Stimulated activated naive CD8-positive, alpha-beta T cell treated with anti-CD3 and anti-CD28 coated beads, Interleukin-15, Interleukin-2, amounts not matched to agents 100 U/mL and 50 U/mL, for 24 hours (primary cell): ENCODE data around the gene KCNH6.

Experiments used
- ATAC-seq: fragments of 150-1000 bp; cut with Tn5 transposase; one replicate; pipeline ENCODE4 v1.10.0; 2021
- DNase-seq: peaks from one replicate; pipeline ENCODE4 v3.0.0; 2021

Gene KCNH6

GRCh38 chr17:63488851-63489250 lies 34.3 kb upstream of the KCNH6 start:
- ATAC-seq (no peak), DNase-seq (no peak)

GRCh38 chr17:63489291-63489690 lies 33.9 kb upstream of the KCNH6 start:
- ATAC-seq (no peak), DNase-seq (no peak)

GRCh38 chr17:63490329-63490728 lies 32.8 kb upstream of the KCNH6 start:
- ATAC-seq (no peak), DNase-seq (no peak)

GRCh38 chr17:63490858-63491400 lies 32.2 kb upstream of the KCNH6 start:
- DNase-seq (no peak), ATAC-seq (no peak)

DNA sequence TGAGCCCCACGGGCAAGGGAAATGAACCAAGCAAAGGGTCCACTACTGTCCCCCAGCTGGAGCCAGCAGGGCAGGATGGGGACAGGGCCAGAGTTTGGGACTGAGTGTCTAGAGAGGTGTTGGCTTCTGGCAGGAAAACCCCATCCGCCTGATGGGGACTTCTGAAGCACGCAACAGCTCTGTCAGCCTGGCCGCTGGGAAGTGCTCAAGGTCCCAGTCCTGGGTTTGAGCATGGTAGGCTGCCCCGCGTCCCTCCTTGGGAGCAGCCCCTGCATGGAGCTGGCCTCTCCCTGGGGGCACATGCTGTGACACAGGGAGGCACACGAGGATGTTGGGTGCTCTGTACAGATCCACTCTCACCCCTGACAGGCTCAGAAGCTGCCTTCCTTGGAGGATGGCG lies 31.7 kb upstream of the KCNH6 start:
- no peak for ATAC-seq
- DNase-seq: no peak

GRCh38 chr17:63491977-63492618 lies 31.1 kb upstream of the KCNH6 start:
- DNase-seq (no peak), ATAC-seq (no peak)

GRCh38 chr17:63492940-63493339 lies 30.2 kb upstream of the KCNH6 start:
- no peak for DNase-seq

DNA sequence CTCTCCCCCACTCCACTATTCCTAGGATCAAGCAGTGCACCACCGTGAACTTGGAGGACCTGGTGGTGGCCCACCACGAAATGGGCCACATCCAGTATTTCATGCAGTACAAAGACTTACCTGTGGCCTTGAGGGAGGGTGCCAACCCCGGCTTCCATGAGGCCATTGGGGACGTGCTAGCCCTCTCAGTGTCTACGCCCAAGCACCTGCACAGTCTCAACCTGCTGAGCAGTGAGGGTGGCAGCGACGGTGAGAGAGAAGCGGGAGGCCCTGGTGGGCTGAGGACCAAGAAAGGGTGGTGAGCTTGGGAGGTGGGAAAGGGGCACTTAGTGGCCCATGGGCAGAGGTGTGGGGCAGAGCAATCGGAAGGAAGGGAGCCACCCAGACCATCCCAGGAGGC lies 29.7 kb upstream of the KCNH6 start:
- no peak for DNase-seq
- ATAC-seq: no peak

More at GRCh38 chr17:63492940-63493339, 30.2 kb upstream of the KCNH6 start:
- ATAC-seq: no peak

- DNase-seq (no peak), ATAC-seq (no peak)
Observed at GRCh38 chr17:63494300-63494928, 28.7 kb upstream of the KCNH6 start.

- no peak for ATAC-seq
- DNase-seq: no peak
Observed at GRCh38 chr17:63495491-63495890, 27.7 kb upstream of the KCNH6 start.

GRCh38 chr17:63496177-63496576 lies 27.0 kb upstream of the KCNH6 start:
- DNase-seq: no peak
- ATAC-seq: no peak

DNA sequence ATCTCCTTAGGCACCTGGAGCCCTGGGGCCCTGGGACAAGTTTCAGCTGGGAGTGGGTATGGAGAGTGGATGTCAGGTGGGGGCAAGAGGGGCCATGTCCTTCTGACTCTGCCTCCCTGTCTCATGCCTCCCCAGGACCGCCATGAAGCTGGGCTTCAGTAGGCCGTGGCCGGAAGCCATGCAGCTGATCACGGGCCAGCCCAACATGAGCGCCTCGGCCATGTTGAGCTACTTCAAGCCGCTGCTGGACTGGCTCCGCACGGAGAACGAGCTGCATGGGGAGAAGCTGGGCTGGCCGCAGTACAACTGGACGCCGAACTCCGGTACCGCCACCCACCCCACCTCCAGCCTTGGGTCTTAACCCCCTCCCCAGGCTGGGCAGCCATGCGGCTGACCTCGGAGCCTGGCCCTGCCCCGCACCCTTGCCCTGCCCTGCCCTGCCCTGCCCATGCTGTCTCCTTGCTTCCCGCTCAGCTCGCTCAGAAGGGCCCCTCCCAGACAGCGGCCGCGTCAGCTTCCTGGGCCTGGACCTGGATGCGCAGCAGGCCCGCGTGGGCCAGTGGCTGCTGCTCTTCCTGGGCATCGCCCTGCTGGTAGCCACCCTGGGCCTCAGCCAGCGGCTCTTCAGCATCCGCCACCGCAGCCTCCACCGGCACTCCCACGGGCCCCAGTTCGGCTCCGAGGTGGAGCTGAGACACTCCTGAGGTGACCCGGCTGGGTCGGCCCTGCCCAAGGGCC lies 26.3 kb upstream of the KCNH6 start:
- ATAC-seq (no peak), DNase-seq (no peak)

GRCh38 chr17:63497708-63498483 lies 25.3 kb upstream of the KCNH6 start:
- ATAC-seq: peak; percentile 47
- DNase-seq: no peak

DNA sequence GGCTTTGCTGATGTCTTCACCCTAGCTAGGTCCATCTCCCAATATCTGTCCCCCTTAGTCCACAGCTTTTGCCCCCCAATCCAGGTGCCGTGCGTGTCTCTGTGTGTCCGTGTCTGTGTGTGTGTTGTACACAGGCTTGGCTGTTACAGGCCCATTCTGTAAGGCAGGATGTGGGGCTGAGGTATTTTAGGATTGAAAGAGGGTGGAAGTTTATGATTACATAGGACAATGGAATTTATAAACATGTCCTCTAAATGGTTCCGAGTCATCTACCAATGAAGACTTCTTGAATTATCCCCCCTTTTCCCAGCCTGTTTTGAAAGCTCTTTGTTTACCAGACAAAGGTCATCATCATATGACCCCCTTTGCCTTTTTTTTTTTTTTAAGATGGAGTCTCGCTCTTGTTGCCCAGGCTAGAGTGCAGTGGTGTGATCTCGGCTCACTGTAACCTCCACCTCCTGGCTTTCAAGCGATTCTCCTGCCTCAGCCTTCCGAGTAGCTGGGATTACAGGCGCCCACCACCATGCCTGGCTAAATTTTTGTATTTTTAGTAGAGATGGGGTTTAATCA lies 24.4 kb upstream of the KCNH6 start:
- DNase-seq: no peak
- no peak for ATAC-seq

- DNase-seq (no peak), ATAC-seq (no peak)
Observed at GRCh38 chr17:63500543-63501390, 22.4 kb upstream of the KCNH6 start.

DNA sequence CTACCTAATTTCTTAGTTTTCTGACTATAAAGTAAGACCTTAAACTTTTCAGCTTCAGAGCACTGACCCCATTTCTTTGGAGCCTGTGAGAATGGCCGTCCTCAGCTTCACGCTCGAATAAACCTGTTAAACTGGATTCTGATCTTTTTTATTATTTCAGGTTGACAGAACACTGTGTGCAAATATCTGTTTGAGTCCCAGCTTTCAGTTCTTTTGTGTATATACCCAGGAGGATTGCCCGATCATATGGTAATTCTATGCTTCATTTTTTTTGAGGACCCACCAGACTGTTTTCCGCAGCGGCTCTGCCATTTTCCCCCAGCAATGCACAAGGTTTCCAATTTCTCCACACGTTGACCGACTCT lies 19.8 kb upstream of the KCNH6 start:
- DNase-seq: no peak
- ATAC-seq: no peak

DNA sequence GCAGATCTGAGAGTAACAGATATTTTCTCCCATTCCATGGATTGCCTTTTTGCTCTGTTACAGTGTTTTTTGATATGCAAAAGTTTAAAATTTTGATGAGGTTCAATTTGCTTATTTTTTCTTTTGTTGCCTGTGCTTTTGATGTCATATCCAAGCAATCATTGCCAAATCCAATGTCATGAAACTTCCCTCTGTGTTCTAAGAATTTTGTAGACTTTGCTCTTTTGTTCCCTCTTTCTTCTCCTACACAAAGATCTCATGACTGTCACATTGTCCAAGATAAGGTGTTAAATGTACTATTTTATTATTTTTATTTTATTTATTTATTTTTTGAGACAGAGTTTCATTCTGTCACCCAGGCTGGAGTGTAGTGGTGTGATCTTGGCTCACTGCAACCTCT lies 18.9 kb upstream of the KCNH6 start:
- ATAC-seq (no peak), DNase-seq (no peak)

DNA sequence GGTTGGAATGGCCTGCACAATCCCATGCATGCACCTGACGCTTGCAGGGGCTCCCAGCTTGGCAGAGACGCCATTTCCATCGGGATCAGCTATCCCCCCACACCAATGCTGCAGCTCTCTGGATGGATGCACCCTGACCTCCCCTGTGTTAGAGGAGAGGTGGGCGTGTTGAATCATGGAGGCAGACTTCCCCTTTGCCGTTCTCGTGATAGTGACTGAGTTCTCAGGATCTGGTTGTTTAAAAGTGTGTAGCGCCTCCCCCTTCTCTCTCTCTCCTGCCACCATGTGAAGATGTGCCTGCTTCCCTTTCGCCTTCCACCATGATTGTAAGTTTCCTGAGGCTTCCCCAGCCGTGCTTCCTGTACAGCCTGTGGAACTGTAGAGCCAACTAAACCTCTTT lies 17.8 kb upstream of the KCNH6 start:
- no peak for DNase-seq
- ATAC-seq: no peak

GRCh38 chr17:63506627-63507026 lies 16.5 kb upstream of the KCNH6 start:
- DNase-seq (no peak), ATAC-seq (no peak)

DNA sequence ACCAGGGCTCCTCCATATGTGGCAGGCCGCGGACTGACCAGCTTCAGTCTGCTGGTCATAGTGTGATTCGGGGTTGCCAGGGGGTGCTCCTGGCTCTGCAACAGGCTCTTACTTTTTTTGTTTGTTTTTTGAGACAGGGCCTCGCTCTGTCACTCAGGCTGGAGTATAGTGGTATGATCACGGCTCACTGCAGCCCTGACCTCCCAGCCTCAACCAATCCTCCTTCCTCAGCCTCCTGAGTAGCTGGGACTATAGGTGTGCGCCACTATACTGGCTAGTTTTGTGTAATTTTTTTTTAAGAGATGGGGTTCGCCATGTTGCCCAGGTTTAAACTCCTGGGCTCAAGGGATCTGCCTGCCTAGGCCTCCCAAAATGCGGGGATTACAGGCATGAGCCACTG lies 11.8 kb upstream of the KCNH6 start:
- ATAC-seq (no peak), DNase-seq (no peak)

DNA sequence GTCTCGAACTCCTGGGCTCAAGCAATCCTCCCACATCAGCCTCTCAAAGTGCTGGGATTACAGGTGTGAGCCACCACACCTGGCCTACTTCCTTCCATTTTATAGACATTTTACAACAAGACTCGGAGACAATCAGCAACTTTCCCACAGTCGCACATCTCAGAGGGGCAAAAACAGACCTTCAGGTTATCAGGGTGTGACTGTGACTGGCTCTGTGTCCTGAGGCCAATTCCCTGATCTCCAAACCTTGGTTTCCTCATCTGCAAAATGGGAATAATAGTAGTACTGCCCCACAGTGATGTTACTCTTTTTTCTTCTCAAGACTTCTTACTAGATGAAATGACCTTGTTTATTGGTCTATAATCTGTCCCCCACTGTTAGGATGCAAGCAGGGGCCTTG lies 10.8 kb upstream of the KCNH6 start:
- ATAC-seq: no peak

More for the DNA sequence above, 10.8 kb upstream of the KCNH6 start:
- no peak for DNase-seq
